ENCODE measurements around the gene COL4A6. TPM values are rescaled to one million over a fixed set of nuclear protein-coding genes. Genes with fewer than 3 reads are reported as not detected.

The COL4A6 gene
- total RNA-seq, 1 experiment from 2014 or later: 2.4 TPM

DNA sequence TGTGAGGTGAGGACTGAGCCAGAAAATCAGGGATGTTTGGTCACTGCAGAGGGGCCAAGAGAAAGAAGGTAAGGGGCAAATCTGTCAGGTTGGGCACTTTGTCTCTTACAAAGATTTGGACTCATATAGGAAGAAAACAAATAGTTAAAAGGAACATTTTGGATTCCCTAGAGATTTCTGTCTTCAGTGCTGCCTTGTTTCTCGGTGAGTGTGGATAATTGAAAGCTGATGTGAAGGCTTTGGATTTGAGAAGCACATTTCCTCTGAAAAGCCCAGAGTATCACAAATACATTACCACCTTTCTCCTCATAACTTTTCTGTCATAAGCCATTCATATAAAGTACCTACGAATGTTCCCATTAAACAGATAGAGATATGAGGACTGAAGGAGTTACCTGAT lies 239.2 kb downstream of the COL4A6 start:
- Histone ChIP-seq H3K4me3 (replicated peaks in 1 of 2; ENCODE audit: low read depth in 1 of 2, low read length in 2 of 2) (no peak overlapping the region), H4K20me1 (ENCODE audit: insufficient read depth) (no peaks in the 10 kb centered on the region), H3K4me2 (ENCODE audit: low read length) (no peak overlapping the region), H2AFZ (ENCODE audit: low read depth, low read length, poor library complexity, severe bottlenecking) (no peak overlapping the region), H3K27ac (ENCODE audit: low read depth, low read length) (no peak overlapping the region), H3K9ac (ENCODE audit: low read length) (no peak overlapping the region), H3K4me1 (ENCODE audit: control insufficient read depth in 1 of 2, insufficient read depth in 2 of 2, low read length in 2 of 2) (no peaks in the 10 kb centered on the region), H3K9me2 (ENCODE audit: insufficient read depth) (no peaks in the 10 kb centered on the region), H3K9me3 (ENCODE audit: control insufficient read depth in 1 of 2, insufficient read depth in 1 of 2, low read depth in 1 of 2, low read length in 2 of 2) (no peaks in the 10 kb centered on the region), H3K27me3 (ENCODE audit: insufficient read depth, low read length) (no peaks in the 10 kb centered on the region), H3K36me3 (ENCODE audit: control insufficient read depth in 1 of 2, insufficient read depth in 2 of 2, low read length in 2 of 2) (no peaks in the 10 kb centered on the region), H3K79me2 (ENCODE audit: insufficient read depth, low read length) (no peaks in the 10 kb centered on the region)
- ATAC-seq: no peak
- RAD21 ChIA-PET (ENCODE audit: low non-redundant PET in 1 of 2, low total read pairs in 2 of 2, uncharacterized antibody in 2 of 2, unreplicated experiment in 2 of 2): no interaction called here
- TF ChIP-seq ELF1 (IDR thresholded peaks at IDR 0.05; ENCODE audit: borderline replicate concordance, low read depth) (no peak), TCF7L2 (IDR thresholded peaks at IDR 0.05; ENCODE audit: borderline replicate concordance, extremely low read depth, insufficient read depth, insufficient read length) (no peak), EZH2 (IDR thresholded peaks at IDR 0.05) (no peak), YY1 (IDR thresholded peaks at IDR 0.05; ENCODE audit: extremely low read depth, insufficient replicate concordance, low read depth, low read length) (no peak), CEBPB (IDR thresholded peaks at IDR 0.05; ENCODE audit: low read depth) (no peak), EZH2phosphoT487 (IDR thresholded peaks at IDR 0.05; ENCODE audit: borderline replicate concordance) (no peak)
- TF ChIP-seq, protein P1, sequence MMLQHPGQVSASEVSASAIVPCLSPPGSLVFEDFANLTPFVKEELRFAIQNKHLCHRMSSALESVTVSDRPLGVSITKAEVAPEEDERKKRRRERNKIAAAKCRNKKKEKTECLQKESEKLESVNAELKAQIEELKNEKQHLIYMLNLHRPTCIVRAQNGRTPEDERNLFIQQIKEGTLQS (IDR thresholded peaks at IDR 0.05): no peak
- POLR2A ChIA-PET: no interaction called here
- intact Hi-C loops (cut with micrococcal nuclease): no loop called here
- no peak for DNase-seq (ENCODE audit: low read depth, low spot score)
- CTCF ChIA-PET: interaction anchor here (1.0 to 1.6 kb wide), 2 partner anchors 18 to 1186 kb away, joined by 3 read pairs; no protein-coding TSS in a partner anchor
- BruUV-seq (replicated peaks): no TSS peak

DNA sequence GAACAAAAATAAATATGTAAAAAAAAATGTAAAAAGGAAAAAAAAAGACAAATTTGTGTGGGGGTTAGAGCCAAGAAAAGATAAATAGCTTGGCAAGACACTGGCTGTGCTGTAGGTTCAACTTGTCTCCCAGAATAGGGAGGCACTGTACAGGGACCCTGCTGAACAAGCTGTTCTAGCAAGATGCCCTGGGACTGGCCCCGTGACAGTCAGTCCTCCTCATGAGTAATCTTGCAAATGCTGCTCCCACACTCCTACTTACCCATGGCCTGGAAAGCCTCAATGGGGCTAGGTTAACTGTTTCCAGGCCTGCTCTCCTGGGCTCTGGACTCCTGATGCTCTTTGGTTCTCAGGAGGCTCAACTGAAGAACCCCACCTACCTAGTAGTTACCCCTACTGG lies 239.8 kb downstream of the COL4A6 start:
- TF ChIP-seq, protein P1 (IDR thresholded peaks at IDR 0.05): no peak
- no peak for TF ChIP-seq POLR2AphosphoS5 (IDR thresholded peaks at IDR 0.05; ENCODE audit: low read depth, low read length)
- Histone ChIP-seq H3K27ac (ENCODE audit: low read depth, low read length) (no peak overlapping the region), H2AFZ (ENCODE audit: low read depth, low read length, poor library complexity, severe bottlenecking) (no peak overlapping the region), H3K4me3 (replicated peaks in 1 of 2; ENCODE audit: low read depth in 1 of 2, low read length in 2 of 2) (no peak overlapping the region), H3K9me3 (ENCODE audit: control insufficient read depth in 1 of 2, insufficient read depth in 1 of 2, low read depth in 1 of 2, low read length in 2 of 2) (no peaks in the 10 kb centered on the region), H3K4me1 (ENCODE audit: control insufficient read depth in 1 of 2, insufficient read depth in 2 of 2, low read length in 2 of 2) (no peaks in the 10 kb centered on the region), H3K9me2 (ENCODE audit: insufficient read depth) (no peaks in the 10 kb centered on the region), H4K20me1 (ENCODE audit: insufficient read depth) (no peaks in the 10 kb centered on the region), H3K27me3 (ENCODE audit: insufficient read depth, low read length) (no peaks in the 10 kb centered on the region), H3K9ac (ENCODE audit: low read length) (no peak overlapping the region), H3K36me3 (ENCODE audit: control insufficient read depth in 1 of 2, insufficient read depth in 2 of 2, low read length in 2 of 2) (no peaks in the 10 kb centered on the region), H3K79me2 (ENCODE audit: insufficient read depth, low read length) (no peaks in the 10 kb centered on the region), H3K4me2 (ENCODE audit: low read length) (no peak overlapping the region)
- no TSS peak for BruUV-seq (replicated peaks)
- RAD21 ChIA-PET (ENCODE audit: low non-redundant PET in 1 of 2, low total read pairs in 2 of 2, uncharacterized antibody in 2 of 2, unreplicated experiment in 2 of 2): no interaction called here
- CTCF ChIA-PET: no interaction called here
- intact Hi-C loops (cut with micrococcal nuclease): no loop called here
- no peak for DNase-seq (ENCODE audit: low read depth, low spot score)
- ATAC-seq: no peak
- POLR2A ChIA-PET: no interaction called here
